HG03439 (cell line): Measurements from ENCODE around the gene PLXNA3.

Source experiments
- ATAC-seq: cut with Tn5 transposase; IDR thresholded peaks from one replicate; pipeline ENCODE4 v1.9.1; 2021; ENCODE audit warnings: mild to moderate bottlenecking, moderate library complexity; ENCODE audit not compliant: unreplicated experiment

The PLXNA3 gene

DNA sequence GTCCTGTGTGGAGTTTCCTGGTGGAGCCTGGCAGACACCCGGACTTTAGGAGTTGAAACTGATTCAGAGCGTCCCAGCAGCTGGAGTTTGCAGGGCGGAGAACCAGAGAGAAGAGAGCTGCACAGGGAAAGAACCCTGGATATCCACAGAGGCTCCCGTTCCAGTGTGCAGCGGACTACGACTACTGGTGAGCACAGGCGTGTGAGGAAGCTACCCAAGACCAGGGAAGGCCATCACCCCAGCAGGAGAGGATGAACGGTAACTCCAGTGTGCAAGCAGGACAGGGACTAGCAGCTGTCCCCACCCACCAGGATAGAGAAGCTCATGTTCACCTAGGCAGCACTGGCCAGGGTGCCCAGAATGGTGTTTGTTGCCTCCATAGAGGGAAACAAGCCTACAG, 18.7 kb downstream of the PLXNA3 start:
- ATAC-seq = no peak

DNA sequence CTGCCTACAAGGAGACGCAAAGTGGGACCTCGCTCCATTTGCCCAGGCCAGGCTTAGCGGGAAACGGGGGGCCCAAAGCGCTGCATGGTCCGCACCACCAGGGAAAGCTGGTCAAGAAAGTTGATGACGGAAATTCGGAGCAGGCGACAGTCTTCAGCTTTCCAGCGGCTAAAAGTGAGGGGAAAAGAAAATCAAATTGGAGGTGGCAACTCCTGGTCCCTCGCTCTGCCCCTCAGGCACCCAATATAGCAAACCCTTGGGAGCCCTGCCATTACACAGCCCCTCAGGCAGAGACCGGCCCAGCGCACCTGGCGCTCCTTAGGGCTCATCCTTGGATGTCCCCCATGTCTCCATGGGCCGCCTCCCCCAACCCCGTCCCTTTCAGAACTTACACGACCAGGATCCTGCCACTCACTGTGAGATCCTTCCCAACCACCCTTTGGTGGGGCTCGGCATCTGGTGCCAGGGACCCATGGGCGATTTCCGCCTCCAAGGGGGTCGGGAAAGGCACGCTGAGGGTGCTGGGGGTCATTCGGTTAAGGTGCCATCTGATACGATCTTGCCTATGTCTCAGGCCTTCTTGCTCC, 19.9 kb downstream of the PLXNA3 start:
- no peak for ATAC-seq

DNA sequence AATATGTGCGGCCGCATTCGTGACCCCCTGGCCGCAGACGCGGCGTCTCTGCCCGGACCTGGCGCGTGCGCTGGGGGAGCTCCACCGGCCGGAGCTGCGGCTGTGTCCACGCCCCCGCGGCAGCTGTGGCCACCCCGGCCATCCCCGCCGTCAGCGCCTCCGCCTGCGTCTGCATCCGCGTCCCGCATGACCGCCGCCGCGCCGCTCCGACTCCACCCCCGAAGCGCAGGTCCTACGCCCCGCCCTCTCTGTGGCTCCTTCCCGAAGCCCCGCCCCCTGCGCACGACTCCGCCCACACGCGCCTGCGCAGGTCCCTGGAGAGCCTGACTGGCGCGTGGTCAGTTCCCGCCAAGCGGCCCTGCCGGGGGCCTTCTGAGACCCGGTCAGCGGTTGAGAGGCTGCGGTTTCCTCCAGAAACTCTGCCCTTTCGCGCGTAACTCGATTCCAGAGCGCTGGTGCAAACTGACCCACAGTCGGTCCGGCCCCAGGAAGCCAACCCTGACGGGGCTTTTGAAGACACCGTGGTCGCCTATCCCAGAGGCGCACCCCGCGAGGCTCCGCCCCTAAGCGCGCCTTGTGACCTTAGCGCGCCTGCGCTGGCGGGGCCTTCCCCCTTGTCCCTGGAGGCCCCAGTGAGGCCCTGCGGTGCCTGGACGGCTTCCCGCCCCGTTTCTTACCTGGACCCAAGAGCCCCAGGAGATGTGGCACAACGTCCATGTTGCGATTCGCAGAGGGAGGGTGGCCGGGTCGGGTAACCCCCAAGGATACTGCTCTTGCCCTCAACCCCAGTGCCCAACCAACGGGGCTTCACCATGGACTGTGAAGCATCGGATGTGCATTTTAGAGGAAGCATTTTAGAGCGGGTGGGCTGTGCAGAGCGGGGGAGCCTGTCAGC, 20.9 kb downstream of the PLXNA3 start, which contains the start of gene LAGE3:
Gene LAGE3 (minus strand): TSS at position 554 of the 895 bp plus-strand sequence. CDS start 366 bp downstream, at position 188.
- peak; percentile 85 for ATAC-seq

GRCh38 chrX:154481195-154481594, 23.1 kb downstream of the PLXNA3 start:
- ATAC-seq = no peak

DNA sequence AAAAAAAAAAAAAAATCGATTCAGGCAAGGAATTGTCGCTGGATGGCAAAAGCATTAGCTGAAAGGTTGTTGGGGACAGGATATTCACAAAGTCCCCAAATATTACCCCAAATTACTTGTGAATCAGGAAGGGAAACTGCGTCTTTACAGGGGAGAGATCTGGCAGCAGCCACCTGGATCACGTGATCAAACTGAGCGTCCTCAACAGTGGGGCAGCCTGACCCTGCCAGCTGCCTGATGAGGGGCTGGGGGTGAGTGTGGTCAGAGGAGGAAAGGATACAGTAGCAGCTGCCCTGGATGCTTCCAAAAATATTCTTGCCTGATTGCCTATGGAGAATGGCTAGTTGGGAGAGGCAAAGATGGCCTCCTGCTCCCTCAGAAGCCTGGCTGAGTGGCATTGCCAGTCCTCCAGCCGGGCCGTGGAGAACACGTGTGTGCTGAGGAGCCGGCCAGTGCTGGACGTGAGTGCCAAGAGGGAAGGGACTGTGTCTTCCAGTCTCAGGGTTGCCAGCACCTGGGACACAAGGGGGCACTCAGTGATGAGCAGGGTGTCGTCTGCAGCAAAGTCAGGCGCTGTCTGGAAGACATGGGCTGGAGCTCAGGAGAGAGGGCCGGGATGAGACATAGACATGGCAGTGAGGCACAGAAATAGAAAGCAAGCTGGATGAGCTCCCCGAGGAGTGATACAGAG, 24.0 kb downstream of the PLXNA3 start:
- no peak for ATAC-seq

GRCh38 chrX:154482786-154483185, 24.7 kb downstream of the PLXNA3 start:
- ATAC-seq = no peak

DNA sequence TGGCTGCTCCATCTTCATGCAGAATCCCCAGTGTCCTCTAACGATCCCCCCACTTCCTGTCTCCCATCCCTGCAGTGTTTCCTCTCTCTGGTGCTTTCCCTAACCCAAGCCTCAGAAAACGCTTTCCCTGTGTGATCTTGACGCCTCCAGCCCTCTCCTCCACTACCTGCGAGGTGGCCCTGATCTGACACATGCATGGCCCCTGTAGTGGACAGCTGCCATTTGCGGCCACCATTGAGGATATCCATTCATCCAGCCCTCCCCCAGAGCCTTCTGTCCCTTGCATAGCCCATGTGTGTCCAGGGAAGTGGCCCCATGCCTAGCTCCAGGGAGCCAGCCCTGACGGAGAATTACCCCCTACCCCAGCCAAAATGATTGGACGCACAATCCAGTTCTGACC, 25.2 kb downstream of the PLXNA3 start:
- ATAC-seq = no peak

- ATAC-seq = no peak
Measured at GRCh38 chrX:154484255-154485149, 26.4 kb downstream of the PLXNA3 start.

DNA sequence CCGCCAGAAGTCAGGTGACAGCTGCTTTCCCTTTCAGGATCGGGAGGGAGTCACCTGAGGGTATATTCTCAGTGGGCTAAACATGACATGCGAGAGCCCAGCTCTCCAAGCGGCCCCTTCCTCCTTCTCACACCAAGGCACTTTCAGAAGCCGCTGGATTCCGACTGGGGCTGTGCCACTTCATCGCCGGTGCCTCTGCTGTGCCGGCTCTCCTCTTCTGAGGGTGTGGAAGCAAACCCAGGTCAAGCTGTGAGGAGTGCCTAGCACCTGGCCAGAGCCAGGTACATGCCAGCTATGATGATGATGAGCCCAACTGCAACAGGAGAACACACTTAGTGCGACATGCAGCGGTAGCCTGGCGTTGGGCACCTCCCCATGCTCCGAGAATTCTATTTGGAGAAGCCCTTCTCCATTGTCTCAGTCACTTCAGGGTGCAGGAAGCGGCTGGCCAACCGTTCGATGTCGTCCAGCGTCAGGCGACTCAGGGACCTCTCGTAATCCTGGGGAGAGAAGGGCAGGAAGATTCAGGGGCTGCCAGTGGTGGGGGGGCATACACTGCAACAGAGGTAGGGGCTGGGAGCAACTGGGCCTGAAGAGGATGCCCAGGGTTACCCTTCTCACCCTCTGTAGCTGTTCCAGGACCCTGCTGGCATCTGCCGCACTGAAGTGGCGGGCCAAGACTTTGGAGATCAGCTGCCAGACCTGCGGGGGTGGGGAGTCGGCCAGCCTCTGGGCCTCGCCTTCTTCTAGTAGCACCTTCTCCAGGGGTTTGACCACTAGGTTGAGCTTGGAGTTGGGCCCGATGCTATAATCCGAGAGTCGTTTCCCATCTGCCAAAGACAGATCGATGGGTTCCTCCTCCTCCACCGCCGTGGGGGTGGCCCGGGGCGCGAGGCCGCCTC, 27.3 kb downstream of the PLXNA3 start:
- no peak for ATAC-seq

- ATAC-seq = no peak
Measured at GRCh38 chrX:154486052-154486395, 27.9 kb downstream of the PLXNA3 start.

GRCh38 chrX:154486396-154487207, 28.5 kb downstream of the PLXNA3 start, which contains the start of gene UBL4A:
Gene UBL4A (minus strand): TSS chrX:154486615. CDS start chrX:154486584, 31 bp downstream.
- ATAC-seq = no peak

DNA sequence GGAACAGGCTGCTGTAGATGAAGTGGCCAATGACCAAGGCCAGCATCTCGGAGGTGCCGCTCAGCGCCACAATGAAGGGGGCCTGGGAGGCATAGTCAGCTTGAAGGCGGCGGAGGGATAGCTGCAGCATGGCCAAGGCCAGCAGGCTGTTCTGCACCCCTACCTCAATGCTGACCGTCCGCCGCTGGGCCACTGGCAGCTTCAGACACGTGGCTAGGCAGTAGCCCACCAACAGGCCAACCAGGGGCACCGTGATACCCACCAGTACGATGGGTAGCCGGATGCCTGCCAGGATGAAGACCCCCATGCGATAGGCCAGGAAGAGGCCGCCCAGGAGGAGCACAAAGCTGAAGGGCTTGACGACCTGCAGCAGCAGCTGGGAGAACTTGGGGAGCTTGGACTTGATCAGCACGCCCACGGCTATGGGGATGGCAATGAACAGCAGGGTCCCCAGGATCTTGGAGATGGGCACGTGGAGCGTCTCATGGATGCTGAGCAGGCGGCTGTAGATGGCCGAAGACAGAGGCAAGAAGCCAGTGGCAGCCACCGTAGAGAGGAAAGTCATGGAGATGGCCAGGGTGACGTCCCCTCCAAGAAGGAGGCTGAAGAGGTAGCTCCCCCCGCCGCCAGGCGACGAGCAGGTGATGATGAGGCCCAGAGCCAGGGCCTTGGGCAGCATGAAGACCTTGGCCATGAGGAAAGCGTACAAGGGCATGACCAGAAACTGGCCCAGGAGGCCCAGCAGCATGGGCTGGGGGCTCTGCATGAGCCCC, 29.6 kb downstream of the PLXNA3 start:
- no peak for ATAC-seq

- ATAC-seq = no peak
Measured at GRCh38 chrX:154488336-154489075, 30.4 kb downstream of the PLXNA3 start.

- no peak for ATAC-seq
Measured at GRCh38 chrX:154489182-154489581, 31.1 kb downstream of the PLXNA3 start.

DNA sequence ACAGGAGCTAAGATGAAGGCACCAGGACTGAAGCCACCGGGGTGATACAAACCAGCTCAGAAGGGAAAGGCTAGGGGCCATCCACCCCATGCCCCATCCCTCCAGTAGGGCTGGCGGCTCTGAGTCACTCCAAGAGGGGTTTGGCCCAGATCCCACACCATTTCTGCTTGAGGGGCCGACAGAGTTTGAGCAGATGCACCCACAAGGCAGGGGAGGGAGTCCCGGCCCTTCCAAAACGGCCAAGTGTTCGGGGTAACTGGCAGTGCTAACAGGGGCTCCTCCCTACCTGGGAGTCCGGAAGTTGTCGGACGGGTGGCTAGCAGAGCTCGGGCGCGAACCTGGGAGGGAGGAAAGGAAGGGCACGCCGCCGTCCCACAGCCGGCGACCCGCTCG, 31.9 kb downstream of the PLXNA3 start:
- no peak for ATAC-seq

GRCh38 chrX:154490414-154491083, 32.5 kb downstream of the PLXNA3 start, which contains the start of gene SLC10A3:
Gene SLC10A3 (minus strand): TSS chrX:154490629. CDS start chrX:154488940, 1,689 bp downstream.
- ATAC-seq = peak; percentile 80

DNA sequence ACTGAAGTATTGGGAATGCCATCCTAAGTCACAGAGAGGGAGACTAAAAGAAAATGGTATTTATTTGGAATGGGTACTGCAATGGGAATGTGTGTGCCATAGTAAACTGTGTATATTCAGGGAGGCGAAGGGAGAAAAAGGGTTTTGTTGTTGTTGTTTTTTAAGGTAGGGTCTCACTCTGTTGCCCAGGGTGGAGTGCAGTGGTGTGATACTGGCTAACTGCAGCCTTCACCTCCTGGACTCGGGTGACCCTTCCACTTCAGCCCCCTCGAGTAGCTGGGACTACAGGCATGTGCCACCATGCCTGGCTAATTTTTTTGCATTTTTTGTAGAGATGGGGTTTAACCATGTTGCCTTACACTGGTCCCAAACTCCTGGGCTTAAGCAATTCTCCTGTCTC, 36.6 kb downstream of the PLXNA3 start:
- no peak for ATAC-seq
